Measurements from ENCODE around the gene NECTIN2. TPM values are rescaled to one million over a fixed set of nuclear protein-coding genes. Genes with fewer than 3 reads are reported as not detected.

The NECTIN2 gene
- total RNA-seq, 4 donors from 2014 or later = 27.6 to 47.8 (median 41.6) TPM

- Histone ChIP-seq H3K27ac (no peak overlapping the region), H3K4me1 (peaks cover 0 to 41% (median 19%) of the 10 kb centered on the region in 3 donors), H3K27me3 (no peaks in the 10 kb centered on the region), H3K9me3 (no peaks in the 10 kb centered on the region), H3K36me3 (peaks cover 0 to 32% of the 10 kb centered on the region in 2 donors), H3K4me3 (no peak overlapping the region)
- no peak for ATAC-seq
- WGBS, 2 donors (ENCODE audit: low coverage in 1 of 2) = 69 to 100% methylated on average over 2 to 6 of the region's 28 CpGs
- TF ChIP-seq CTCF (IDR thresholded peaks at IDR 0.05) = no peak
Measured at GRCh38 chr19:44812142-44812718, 33.9 kb upstream of the NECTIN2 start.

DNA sequence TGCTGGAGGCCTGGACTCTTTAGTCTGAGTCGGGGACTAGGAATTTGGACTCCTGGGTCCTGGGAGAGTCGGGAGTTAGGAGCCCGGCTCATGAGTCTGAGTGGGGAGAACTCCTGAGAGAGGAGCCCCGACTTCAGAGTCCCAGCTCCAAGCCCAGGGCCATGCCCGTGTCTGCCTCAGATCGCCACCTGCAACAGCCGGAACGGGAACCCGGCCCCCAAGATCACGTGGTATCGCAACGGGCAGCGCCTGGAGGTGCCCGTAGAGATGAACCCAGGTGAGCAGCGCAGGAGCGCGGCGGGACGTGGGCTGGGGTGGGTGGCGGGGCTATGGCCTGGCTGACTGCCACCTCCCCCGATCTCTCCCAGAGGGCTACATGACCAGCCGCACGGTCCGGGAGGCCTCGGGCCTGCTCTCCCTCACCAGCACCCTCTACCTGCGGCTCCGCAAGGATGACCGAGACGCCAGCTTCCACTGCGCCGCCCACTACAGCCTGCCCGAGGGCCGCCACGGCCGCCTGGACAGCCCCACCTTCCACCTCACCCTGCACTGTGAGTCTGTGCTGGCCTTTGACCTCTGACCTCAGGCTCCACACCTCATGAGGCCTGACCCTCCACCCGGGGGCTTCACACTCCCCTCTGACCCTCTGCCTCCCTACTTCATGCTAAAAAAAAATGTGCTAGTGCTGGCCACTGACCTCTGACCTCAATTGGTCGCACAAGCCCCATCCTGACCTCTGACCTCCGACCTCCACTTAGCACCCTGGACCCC, 32.8 kb upstream of the NECTIN2 start:
- H3K27ac ChIP-seq = no peak overlapping the region
- H3K9me3 ChIP-seq = no peaks in the 10 kb centered on the region
- peaks cover 0 to 33% (median 16%) of the 10 kb centered on the region in 3 donors for H3K4me1 ChIP-seq
- no peak for TF ChIP-seq POLR2A (IDR thresholded peaks at IDR 0.05)
- no peak for TF ChIP-seq CTCF (IDR thresholded peaks at IDR 0.05)
- no peak for TF ChIP-seq EP300 (IDR thresholded peaks at IDR 0.05)
- TF ChIP-seq POLR2AphosphoS5 (IDR thresholded peaks at IDR 0.05) = no peak
- ATAC-seq = no peak
- no peak overlapping the region for H3K4me3 ChIP-seq
- peaks cover 0 to 34% of the 10 kb centered on the region in 2 donors for H3K36me3 ChIP-seq
- WGBS, 2 donors (ENCODE audit: low coverage in 1 of 2) = 71 to 73% methylated on average over 4 to 13 of the region's 38 CpGs
- H3K27me3 ChIP-seq = no peaks in the 10 kb centered on the region

GRCh38 chr19:44813841-44814470, 32.1 kb upstream of the NECTIN2 start:
- ATAC-seq = no peak
- H3K4me3 ChIP-seq = no peak overlapping the region
- H3K27me3 ChIP-seq = no peaks in the 10 kb centered on the region
- no peak overlapping the region for H3K27ac ChIP-seq
- peaks cover 0 to 41% of the 10 kb centered on the region in 2 donors for H3K36me3 ChIP-seq
- H3K4me1 ChIP-seq = peaks cover 0 to 26% (median 13%) of the 10 kb centered on the region in 3 donors
- no peak for TF ChIP-seq CTCF (IDR thresholded peaks at IDR 0.05)
- 86% methylated on average over 7 of the region's 16 CpGs; no CpG with 5 or more reads in 1 of the 2 donors for WGBS, 2 donors (ENCODE audit: low coverage in 1 of 2)
- H3K9me3 ChIP-seq = no peaks in the 10 kb centered on the region

DNA sequence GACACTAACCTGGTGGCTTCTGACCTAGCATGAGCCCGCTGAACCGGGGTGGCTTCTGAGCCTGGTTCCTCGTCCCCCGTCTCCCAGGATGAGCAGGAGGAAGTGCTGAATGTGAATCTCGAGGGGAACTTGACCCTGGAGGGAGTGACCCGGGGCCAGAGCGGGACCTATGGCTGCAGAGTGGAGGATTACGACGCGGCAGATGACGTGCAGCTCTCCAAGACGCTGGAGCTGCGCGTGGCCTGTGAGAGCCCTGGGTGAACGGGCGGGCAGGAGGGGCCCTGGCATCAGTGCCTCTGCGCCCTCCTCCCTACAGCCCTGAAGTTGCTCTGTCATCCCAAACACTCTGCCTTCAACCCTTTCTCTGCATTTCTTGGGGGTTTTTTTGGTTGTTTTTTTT, 31.6 kb upstream of the NECTIN2 start:
- Histone ChIP-seq H3K27ac (no peak overlapping the region), H3K4me1 (peaks cover 0 to 21% (median 8%) of the 10 kb centered on the region in 3 donors), H3K36me3 (peaks cover 0 to 46% of the 10 kb centered on the region in 2 donors), H3K27me3 (no peaks in the 10 kb centered on the region), H3K9me3 (no peaks in the 10 kb centered on the region), H3K4me3 (no peak overlapping the region)
- no peak for TF ChIP-seq POLR2A (IDR thresholded peaks at IDR 0.05)
- TF ChIP-seq CTCF (IDR thresholded peaks at IDR 0.05) = no peak
- no peak for TF ChIP-seq POLR2AphosphoS5 (IDR thresholded peaks at IDR 0.05)
- no peak for TF ChIP-seq EP300 (IDR thresholded peaks at IDR 0.05)
- ATAC-seq = no peak
- WGBS, 2 donors (ENCODE audit: low coverage in 1 of 2) = 93% methylated on average over 13 of the region's 17 CpGs; no CpG with 5 or more reads in 1 of the 2 donors
